ENCODE results near the gene ZSCAN21.

GRCh38 chr7:100022621-100023020 lies 27.0 kb upstream of the ZSCAN21 start:
- no peak for TF ChIP-seq CTCF (IDR thresholded peaks at IDR 0.05)
- no peak for TF ChIP-seq EP300 (IDR thresholded peaks at IDR 0.05; ENCODE audit: low read depth)
- TF ChIP-seq POLR2A (IDR thresholded peaks at IDR 0.05): no peak
